NCI-H69 (cell line): ENCODE results near the gene PARD3.

ENCODE experiments used
- DNase-seq: peaks from one replicate; lab custom pipeline; 2025; lab: John Stamatoyannopoulos, UW

The PARD3 gene

GRCh38 chr10:34102237-34102673 lies 712.8 kb downstream of the PARD3 start:
- no peak for DNase-seq

GRCh38 chr10:34101001-34101400 lies 714.1 kb downstream of the PARD3 start:
- DNase-seq, result no peak

GRCh38 chr10:34098821-34099567 lies 716.1 kb downstream of the PARD3 start:
- no peak for DNase-seq

DNA sequence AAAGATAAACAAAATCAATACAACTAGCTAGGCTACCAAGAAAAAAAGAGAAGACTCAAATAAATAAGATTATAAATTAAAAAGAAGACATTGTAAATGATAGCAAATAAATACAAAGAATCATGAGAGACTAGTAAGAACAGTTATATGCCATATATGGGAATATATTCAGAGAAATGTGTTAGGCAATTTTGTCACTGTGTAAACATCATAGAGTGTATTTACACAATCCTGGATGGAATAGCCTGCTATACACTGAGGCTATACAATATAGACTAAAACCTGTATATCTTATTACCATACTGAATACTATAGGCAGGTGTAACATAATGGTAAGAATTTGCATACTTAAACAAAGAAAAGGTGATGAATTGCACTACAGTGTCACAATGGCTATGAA lies 717.4 kb downstream of the PARD3 start:
- peak; percentile 14 for DNase-seq

GRCh38 chr10:34094961-34095360 lies 720.1 kb downstream of the PARD3 start:
- DNase-seq, result no peak

DNA sequence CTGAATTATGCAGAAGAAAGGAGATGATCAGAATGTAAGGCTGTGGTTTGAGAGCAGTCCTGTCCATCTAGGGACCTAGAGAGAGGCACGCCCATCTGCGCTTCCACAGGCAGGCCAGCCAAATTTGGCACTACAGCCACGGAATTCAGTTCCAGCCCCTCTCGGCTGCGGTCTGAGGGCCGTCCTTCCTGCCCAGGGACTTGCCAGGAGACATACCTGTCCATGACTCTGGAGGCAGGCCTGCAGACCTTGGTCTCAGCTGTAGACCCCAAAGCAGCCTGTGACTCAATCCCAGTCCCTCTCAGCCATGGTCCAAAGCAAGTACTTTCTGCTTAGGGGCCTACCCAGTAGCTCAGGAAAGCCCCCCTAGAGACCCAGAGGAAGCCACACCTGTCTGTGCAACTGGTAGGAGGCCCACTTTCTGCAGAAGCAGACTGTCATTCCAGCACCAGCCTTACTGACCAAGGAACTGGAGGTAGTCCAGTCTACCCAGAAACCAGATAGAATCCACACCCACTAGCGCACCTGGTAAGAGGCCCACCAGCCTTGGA lies 720.9 kb downstream of the PARD3 start:
- no peak for DNase-seq

- DNase-seq, result no peak
Measured at GRCh38 chr10:34092891-34093290, 722.2 kb downstream of the PARD3 start.

- DNase-seq, result no peak
Measured at GRCh38 chr10:34091635-34092195, 723.4 kb downstream of the PARD3 start.

DNA sequence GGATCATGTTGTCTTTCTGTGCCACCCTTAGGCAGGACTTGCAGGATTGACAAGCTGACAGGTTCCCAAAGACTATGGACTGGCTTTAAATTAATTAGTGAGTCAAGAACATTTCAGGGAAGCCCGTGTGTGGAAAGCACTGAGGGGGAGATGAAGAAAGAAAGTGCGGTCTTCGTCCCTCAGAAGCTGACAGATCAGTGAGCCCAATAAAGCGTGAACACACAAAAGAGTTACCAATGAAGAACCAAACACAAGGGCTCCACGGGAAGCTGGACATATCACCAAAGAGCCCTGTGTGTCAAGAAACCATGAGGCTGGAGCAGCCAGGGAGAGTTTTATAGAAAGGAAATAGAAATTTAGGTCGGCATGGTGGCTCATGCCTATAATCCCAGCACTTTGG lies 725.8 kb downstream of the PARD3 start:
- no peak for DNase-seq

- DNase-seq, result no peak
Measured at GRCh38 chr10:34088208-34088794, 726.8 kb downstream of the PARD3 start.

- no peak for DNase-seq
Measured at GRCh38 chr10:34087095-34087418, 728.0 kb downstream of the PARD3 start.

- DNase-seq, result no peak
Measured at GRCh38 chr10:34083567-34083966, 731.5 kb downstream of the PARD3 start.

- DNase-seq, result no peak
Measured at GRCh38 chr10:34081948-34082347, 733.1 kb downstream of the PARD3 start.

GRCh38 chr10:34081347-34081743 lies 733.8 kb downstream of the PARD3 start:
- DNase-seq, result no peak

GRCh38 chr10:34080485-34081346 lies 734.4 kb downstream of the PARD3 start:
- DNase-seq, result no peak

DNA sequence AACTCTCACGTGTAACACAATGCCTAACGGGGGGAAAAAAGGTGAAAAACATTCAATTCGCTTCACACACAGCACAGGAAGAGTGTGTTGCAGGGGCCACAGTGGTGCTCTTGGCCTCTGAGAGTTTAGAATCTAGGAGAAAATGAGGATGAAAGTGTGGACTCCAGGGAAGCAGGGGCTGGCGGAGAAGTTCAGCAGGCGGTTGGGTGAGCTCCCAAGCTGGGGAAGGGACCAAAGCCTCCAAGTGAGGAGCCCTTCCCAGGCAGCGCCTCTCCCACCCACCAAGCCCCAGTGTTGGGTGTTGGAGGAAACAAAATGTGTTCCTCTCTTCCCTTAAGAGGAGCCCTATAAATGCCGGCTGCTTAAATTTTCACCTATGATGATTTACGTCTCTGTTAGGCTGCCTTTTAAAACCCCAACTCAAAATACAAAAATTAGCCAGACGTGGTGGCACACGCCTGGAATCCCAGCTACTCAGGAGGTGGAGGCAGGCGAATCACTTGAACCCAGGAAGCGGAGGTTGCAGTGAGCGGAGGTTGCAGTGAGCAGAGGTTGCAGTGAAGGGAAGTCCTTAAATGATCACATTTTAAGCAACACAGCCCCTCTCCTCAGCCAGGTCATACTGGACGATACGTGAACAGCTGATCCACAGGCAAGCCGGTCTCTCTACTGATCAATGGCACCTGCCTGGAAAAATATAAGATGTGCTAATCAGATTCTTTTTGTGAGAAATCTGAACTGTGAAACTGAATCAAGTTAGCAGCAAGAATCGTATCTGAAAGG lies 735.2 kb downstream of the PARD3 start:
- DNase-seq, result no peak

- no peak for DNase-seq
Measured at GRCh38 chr10:34078745-34079470, 736.2 kb downstream of the PARD3 start.

GRCh38 chr10:34078017-34078744 lies 736.9 kb downstream of the PARD3 start:
- no peak for DNase-seq

DNA sequence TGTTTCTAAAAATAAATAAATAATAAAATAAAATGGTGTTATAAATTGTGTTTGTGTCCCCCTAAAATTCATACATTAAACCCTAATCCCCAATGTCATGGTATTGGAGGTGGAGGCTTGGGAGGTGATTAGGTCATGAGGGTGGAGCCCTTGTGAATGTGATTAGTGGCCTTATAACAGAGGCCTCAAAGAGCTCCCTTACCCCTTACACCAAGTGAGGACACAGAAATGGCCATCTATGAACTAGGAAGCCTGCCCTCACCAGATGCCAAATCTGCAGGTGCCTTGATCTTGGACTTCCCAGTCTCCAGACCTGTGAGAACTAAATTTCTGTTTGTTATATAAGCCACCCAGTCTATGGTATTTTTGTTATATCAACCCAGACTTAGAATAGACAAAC lies 738.7 kb downstream of the PARD3 start:
- no peak for DNase-seq

GRCh38 chr10:34075254-34075926 lies 739.7 kb downstream of the PARD3 start:
- DNase-seq, result no peak
